Neural progenitor cell (in vitro differentiated cells): ENCODE measurements around the gene ZNF213. TPM values are rescaled to one million over a fixed set of nuclear protein-coding genes. Genes with fewer than 3 reads are reported as not detected.

Experiments
- DNase-seq: peaks from one replicate; pipeline ENCODE4 v3.0.0-alpha.2; 2016; ENCODE audit warnings: low spot score
- H2AFZ ChIP-seq: fragments of 200-600 bp; sonication (generic); replicated peaks from 2 replicates; pipeline ENCODE4 v1.6.1; 2016; ENCODE audit warnings: antibody characterized with exemption
- H3F3A ChIP-seq: fragments of 200-600 bp; sonication (generic); 2 replicates; pipeline ENCODE4 v1.6.1; 2016; ENCODE audit warnings: antibody characterized with exemption, low read depth
- H3K27ac ChIP-seq: fragments of 200-600 bp; sonication (generic); 2 replicates; pipeline ENCODE4 v1.5.1; 2016; ENCODE audit warnings: mild to moderate bottlenecking
- H3K27me3 ChIP-seq: fragments of 200-600 bp; sonication (generic); 2 replicates; pipeline ENCODE4 v1.6.1; 2016; ENCODE audit warnings: mild to moderate bottlenecking, moderate library complexity
- H3K36me3 ChIP-seq: fragments of 200-600 bp; sonication (generic); 2 replicates; pipeline ENCODE4 v1.5.1; 2016
- H3K4me1 ChIP-seq: fragments of 200-600 bp; sonication (generic); 2 replicates; pipeline ENCODE4 v1.6.1; 2016; ENCODE audit warnings: mixed run types
- H3K4me2 ChIP-seq: fragments of 200-600 bp; sonication (generic); 2 replicates; pipeline ENCODE4 v1.6.1; 2016
- H3K4me3 ChIP-seq: fragments of 200-600 bp; sonication (generic); 2 replicates; pipeline ENCODE4 v1.5.1; 2016
- H3K79me2 ChIP-seq: fragments of 200-600 bp; sonication (generic); 2 replicates; pipeline ENCODE4 v1.6.1; 2016; ENCODE audit warnings: low read depth
- H3K9ac ChIP-seq: fragments of 200-600 bp; sonication (generic); 2 replicates; pipeline ENCODE4 v1.6.1; 2016
- H3K9me3 ChIP-seq: fragments of 200-600 bp; sonication (generic); 2 replicates; pipeline ENCODE4 v1.5.1; 2016; ENCODE audit warnings: low read depth
- H4K20me1 ChIP-seq: fragments of 200-600 bp; sonication (generic); 2 replicates; pipeline ENCODE4 v1.6.1; 2016; ENCODE audit warnings: low read depth
- H3K27ac Mint-ChIP-seq: 3 replicates; pipeline ENCODE4 v1.8.0; 2021; ENCODE audit warnings: mixed read lengths
- H3K27me3 Mint-ChIP-seq: 2 replicates; pipeline ENCODE4 v1.8.0; 2022; ENCODE audit warnings: low read depth, mild to moderate bottlenecking, inconsistent platforms, moderate library complexity, mixed read lengths; ENCODE audit not compliant: insufficient read depth
- H3K36me3 Mint-ChIP-seq: 3 replicates; pipeline ENCODE4 v1.8.0; 2021; ENCODE audit warnings: mixed read lengths
- H3K4me1 Mint-ChIP-seq: 3 replicates; pipeline ENCODE4 v1.8.0; 2021; ENCODE audit warnings: mixed read lengths
- H3K4me3 Mint-ChIP-seq: 3 replicates; pipeline ENCODE4 v1.8.0; 2021; ENCODE audit warnings: mild to moderate bottlenecking, moderate library complexity, mixed read lengths
- H3K9me3 Mint-ChIP-seq: 3 replicates; pipeline ENCODE4 v1.8.0; 2020; ENCODE audit warnings: mixed read lengths
- EZH2 ChIP-seq: fragments of 200-600 bp; sonication (generic); IDR thresholded peaks from 2 replicates; pipeline ENCODE4 v1.6.1; 2017; ENCODE audit warnings: antibody characterized with exemption, mild to moderate bottlenecking, moderate library complexity
- EZH2phosphoT487 ChIP-seq: fragments of 200-600 bp; sonication (generic); IDR thresholded peaks from 2 replicates; pipeline ENCODE4 v1.6.1; 2017; ENCODE audit warnings: antibody characterized with exemption
- total RNA-seq: library from RNA; depleted of rRNA; stranded (reverse); fragments of >200 nt; gene quantifications from 2 replicates; pipeline ENCODE4 v1.2.3, GENCODE V29; 2015; ENCODE audit warnings: low replicate concordance
- TF ChIP-seq, protein P1 (sequence below): fragments of 200-600 bp; sonication (generic); IDR thresholded peaks from 2 replicates; pipeline ENCODE4 v1.5.1; 2017; ENCODE audit warnings: antibody characterized with exemption, mild to moderate bottlenecking

The ZNF213 gene
- total RNA-seq, 1 donor from 2014 or later, result 1.3 TPM

DNA sequence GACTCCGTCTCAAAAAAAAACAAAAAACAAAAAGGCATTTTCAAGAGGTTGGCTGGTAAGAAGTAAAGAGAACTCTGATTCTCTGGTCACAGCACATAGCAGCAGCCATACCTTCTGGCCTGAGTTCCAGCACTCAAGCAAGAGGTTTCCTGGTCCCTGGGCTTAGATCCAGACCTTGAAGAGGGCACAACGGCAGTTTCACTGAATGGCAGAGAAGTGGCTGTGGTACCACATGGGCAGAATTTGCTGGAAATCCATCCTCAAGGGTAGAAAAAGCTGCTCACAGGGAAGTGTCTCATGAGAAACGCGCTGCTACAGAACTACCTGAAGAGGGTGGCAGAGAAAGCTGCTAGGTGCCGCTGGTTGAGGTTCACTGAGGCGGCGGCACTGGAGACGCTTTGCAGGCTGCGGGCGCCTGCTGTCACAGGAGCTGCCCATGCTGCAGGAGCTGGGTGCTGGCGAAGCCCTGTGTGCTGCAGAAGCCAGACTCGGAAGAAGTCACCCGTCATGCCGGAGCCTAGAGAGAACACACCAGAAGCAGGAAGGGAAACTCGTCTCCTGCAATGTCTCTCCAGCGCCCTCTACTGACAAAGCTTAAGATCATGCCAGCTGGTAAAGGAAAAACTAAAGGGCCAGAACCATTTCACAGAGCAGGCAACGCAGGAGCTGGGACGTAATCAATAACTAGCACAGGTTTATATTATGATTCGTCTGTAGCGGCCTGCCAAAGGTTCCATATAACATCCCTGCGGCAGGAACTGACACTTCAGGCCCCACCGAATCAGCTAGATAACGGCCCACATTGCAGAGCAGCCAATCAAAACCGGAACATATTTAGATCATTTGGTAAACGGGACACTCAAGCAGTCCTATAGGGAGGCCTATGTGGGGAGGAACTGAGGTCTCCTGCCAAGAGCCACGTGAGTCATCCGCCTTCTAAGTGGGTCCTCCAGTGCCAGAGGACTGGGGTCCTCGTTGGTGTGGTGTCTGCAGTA lies 5.4 kb upstream of the ZNF213 start:
- Histone ChIP-seq H3K4me1 (peaks cover 9% of the 10 kb centered on the region), H3K27me3 (no peaks in the 10 kb centered on the region), H3K79me2 (peaks cover 27% of the 10 kb centered on the region), H3F3A (peaks cover 84% of the 10 kb centered on the region), H3K36me3 (no peaks in the 10 kb centered on the region), H2AFZ (no peak overlapping the region), H3K9me3 (no peaks in the 10 kb centered on the region), H3K4me2 (peak overlapping the region; percentile 38), H3K9ac (no peak overlapping the region), H4K20me1 (peaks cover 43% of the 10 kb centered on the region), H3K4me3 (no peak overlapping the region), H3K27ac (no peak overlapping the region)
- peaks cover 6% of the 10 kb centered on the region for H3K27me3 Mint-ChIP-seq
- peaks cover 12% of the 10 kb centered on the region for H3K36me3 Mint-ChIP-seq
- peak overlapping the region; percentile 8 for H3K27ac Mint-ChIP-seq
- no peaks in the 10 kb centered on the region for H3K9me3 Mint-ChIP-seq
- H3K4me1 Mint-ChIP-seq, result peaks cover 38% of the 10 kb centered on the region
- no peak for TF ChIP-seq EZH2phosphoT487
- TF ChIP-seq, protein P1, sequence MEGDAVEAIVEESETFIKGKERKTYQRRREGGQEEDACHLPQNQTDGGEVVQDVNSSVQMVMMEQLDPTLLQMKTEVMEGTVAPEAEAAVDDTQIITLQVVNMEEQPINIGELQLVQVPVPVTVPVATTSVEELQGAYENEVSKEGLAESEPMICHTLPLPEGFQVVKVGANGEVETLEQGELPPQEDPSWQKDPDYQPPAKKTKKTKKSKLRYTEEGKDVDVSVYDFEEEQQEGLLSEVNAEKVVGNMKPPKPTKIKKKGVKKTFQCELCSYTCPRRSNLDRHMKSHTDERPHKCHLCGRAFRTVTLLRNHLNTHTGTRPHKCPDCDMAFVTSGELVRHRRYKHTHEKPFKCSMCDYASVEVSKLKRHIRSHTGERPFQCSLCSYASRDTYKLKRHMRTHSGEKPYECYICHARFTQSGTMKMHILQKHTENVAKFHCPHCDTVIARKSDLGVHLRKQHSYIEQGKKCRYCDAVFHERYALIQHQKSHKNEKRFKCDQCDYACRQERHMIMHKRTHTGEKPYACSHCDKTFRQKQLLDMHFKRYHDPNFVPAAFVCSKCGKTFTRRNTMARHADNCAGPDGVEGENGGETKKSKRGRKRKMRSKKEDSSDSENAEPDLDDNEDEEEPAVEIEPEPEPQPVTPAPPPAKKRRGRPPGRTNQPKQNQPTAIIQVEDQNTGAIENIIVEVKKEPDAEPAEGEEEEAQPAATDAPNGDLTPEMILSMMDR, result peak; percentile 88
- peak; percentile 89 for DNase-seq
- H3K4me3 Mint-ChIP-seq, result no peak overlapping the region

DNA sequence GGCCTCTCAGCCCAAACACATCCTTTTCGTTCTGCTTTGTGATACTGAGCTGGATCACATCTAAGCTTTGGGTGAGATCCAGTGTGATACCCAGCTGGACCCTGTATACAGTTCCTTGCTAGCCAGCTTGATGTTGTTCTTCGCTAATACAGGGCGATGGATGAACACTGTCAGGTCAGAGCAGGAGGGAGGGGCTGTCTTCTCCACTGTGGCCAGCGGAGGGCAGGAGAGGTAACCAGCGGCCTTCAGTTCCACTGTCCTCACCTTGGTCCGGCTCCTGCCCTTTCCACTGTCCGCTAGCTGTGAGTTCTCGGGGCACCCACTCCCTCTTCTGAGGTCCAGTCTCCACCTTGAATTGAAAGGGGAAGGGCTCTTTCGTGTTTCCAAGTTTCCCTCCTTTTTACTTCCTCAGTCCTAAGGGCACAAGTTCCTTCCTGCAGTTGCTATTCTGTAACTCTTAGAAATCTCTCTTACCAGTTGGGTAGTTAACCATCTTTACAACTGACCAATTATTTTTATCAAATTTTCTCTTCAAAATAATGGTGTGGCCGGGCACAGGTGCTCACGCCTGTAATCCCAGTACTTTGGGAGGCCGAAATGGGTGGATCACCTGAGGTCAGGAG lies 3.0 kb upstream of the ZNF213 start:
- Histone ChIP-seq H4K20me1 (peaks cover 37% of the 10 kb centered on the region), H3K4me2 (no peak overlapping the region), H3K4me1 (peaks cover 7% of the 10 kb centered on the region), H3K27ac (no peak overlapping the region), H3K4me3 (no peak overlapping the region), H3K36me3 (no peaks in the 10 kb centered on the region), H3K9ac (no peak overlapping the region), H2AFZ (no peak overlapping the region), H3K79me2 (peaks cover 45% of the 10 kb centered on the region), H3F3A (peaks cover 77% of the 10 kb centered on the region), H3K27me3 (no peaks in the 10 kb centered on the region), H3K9me3 (no peaks in the 10 kb centered on the region)
- H3K4me1 Mint-ChIP-seq, result peaks cover 37% of the 10 kb centered on the region
- no peak overlapping the region for H3K27ac Mint-ChIP-seq
- H3K36me3 Mint-ChIP-seq, result peaks cover 10% of the 10 kb centered on the region
- peak; percentile 78 for DNase-seq
- TF ChIP-seq, protein P1, result peak; percentile 66
- TF ChIP-seq EZH2phosphoT487, result no peak
- peaks cover 9% of the 10 kb centered on the region for H3K27me3 Mint-ChIP-seq
- peak overlapping the region; percentile 58 for H3K4me3 Mint-ChIP-seq
- H3K9me3 Mint-ChIP-seq, result no peaks in the 10 kb centered on the region

DNA sequence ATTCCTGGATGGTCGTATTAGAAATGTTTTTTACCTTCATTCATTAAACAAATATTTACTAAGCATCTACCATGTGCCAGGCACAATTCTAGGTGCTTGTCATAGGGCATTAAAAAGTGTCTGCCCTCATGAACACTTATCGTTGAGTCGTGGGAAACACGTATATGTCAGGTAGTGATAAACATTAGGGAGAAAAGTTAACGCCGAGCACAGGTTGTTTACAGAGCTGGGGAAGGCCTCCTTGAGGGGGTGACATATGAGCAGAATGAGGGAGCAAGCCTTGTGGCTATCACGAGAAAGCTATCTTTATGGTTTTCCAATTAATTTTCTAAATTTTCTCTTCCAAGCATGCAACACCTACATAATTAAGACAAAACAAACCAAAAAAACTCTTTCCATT lies 985 bp upstream of the ZNF213 start:
- peaks cover 9% of the 10 kb centered on the region for H3K27me3 Mint-ChIP-seq
- no peaks in the 10 kb centered on the region for H3K36me3 ChIP-seq

More for the DNA sequence above, 985 bp upstream of the ZNF213 start:
- Histone ChIP-seq H3K27ac (peak overlapping the region; percentile 95), H3K4me2 (peak overlapping the region; percentile 99), H2AFZ (peak overlapping the region; percentile 92), H3F3A (peaks cover 60% of the 10 kb centered on the region), H3K4me1 (peaks cover 7% of the 10 kb centered on the region), H3K4me3 (peak overlapping the region; percentile 97), H4K20me1 (peaks cover 27% of the 10 kb centered on the region), H3K79me2 (peaks cover 45% of the 10 kb centered on the region), H3K27me3 (no peaks in the 10 kb centered on the region), H3K9ac (peak overlapping the region; percentile 96), H3K9me3 (no peaks in the 10 kb centered on the region)
- no peak for TF ChIP-seq EZH2phosphoT487
- TF ChIP-seq, protein P1, result no peak
- TF ChIP-seq EZH2, result no peak
- Mint-ChIP-seq H3K9me3 (no peaks in the 10 kb centered on the region), H3K36me3 (peaks cover 6% of the 10 kb centered on the region), H3K4me3 (peak overlapping the region; percentile 100), H3K4me1 (peaks cover 27% of the 10 kb centered on the region), H3K27ac (peak overlapping the region; percentile 73)
- DNase-seq, result no peak
